ENCODE measurements around the gene TRIM26.

The TRIM26 gene

GRCh38 chr6:30207619-30208295, 5.4 kb downstream of the TRIM26 start:
- DNase-seq = no peak

- no peak for DNase-seq
Measured at GRCh38 chr6:30206799-30207618, 6.2 kb downstream of the TRIM26 start.

DNA sequence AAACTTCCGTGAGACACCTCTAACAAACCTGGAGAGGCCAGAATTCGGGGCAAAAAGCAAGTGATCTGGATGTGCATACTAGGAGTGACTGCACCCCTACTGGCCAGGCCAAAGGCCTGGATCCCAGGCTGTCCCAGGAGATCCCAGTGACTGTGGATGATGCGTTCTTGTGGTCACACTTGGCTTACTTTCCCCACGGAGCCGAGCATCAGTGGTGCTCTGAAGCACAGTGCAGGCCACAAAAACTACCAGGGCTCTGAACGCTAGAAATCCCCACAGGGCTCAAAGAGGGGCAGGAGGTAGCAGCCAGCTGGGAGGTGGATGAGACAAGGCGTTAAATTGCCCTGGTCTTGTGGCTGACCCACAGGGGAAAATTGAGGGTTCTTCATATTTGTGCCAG, 7.1 kb downstream of the TRIM26 start:
- no peak for DNase-seq

GRCh38 chr6:30204116-30204515, 9.1 kb downstream of the TRIM26 start:
- no peak for DNase-seq

- no peak for DNase-seq
Measured at GRCh38 chr6:30202366-30202765, 10.8 kb downstream of the TRIM26 start.

- DNase-seq = no peak
Measured at GRCh38 chr6:30200551-30201281, 12.5 kb downstream of the TRIM26 start.

- DNase-seq = no peak
Measured at GRCh38 chr6:30198166-30199084, 14.8 kb downstream of the TRIM26 start.

DNA sequence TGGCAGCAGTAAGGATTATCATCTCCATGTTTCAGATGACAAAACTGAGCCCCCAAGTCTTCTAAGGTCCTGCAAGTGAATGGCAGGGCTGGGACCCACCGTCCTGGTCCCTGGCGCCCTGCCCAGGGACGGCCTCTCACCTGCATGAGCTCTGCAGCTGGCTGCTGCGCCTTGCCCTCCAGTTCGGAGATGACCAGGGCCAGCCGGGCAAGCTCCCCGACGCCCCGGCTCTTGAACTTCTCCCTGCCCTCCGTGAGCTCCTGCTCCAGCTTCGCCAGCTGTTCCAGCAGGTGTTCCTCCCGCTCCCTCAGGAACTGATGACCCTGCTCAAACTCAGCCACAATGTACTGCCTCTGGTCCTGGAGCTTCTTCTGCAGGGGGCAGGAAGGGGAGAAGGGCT, 16.8 kb downstream of the TRIM26 start:
- no peak for DNase-seq

DNA sequence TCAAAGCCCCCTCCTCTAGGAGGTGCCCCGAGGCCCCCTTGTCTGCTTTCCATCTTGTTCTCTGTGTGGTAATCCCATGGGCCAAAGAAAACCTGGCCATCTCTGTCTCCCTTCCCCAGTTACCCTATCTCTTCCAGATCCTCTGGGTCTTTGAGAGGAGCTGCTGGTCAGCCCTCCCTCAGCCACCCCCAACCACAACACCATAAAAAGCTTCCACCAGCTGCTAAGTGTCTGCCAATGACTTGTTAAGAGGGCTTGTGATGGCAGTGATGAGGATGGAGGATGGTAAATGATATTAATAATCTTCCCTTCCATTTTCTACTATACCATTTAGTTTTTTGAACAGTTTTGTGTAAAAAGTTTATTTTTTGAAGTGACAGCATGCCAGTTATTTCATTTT, 17.3 kb downstream of the TRIM26 start:
- DNase-seq = no peak

GRCh38 chr6:30194797-30195690, 18.2 kb downstream of the TRIM26 start:
- DNase-seq = no peak

GRCh38 chr6:30192076-30192475, 21.1 kb downstream of the TRIM26 start:
- no peak for DNase-seq

DNA sequence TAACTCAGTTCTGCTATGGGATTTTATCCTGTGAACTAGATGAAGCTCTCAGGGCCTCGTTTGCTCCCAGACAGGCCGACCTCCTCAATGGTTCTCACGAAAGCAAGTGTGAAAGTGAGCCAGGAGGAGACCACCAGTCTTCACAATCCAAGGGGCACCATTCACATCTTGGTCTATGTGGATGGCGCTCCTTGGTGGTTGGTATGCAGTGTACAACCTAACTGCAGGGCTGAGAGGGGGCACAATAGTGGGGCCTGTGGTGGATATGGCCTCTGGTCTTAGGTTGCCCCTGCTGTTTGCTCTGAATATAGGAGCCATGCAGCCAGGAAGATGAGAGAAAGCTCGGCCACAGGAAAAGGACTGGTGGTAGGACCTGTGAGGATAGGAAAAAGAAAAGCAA, 24.7 kb downstream of the TRIM26 start:
- DNase-seq = no peak

- DNase-seq = no peak
Measured at GRCh38 chr6:30185846-30186484, 27.2 kb downstream of the TRIM26 start.

DNA sequence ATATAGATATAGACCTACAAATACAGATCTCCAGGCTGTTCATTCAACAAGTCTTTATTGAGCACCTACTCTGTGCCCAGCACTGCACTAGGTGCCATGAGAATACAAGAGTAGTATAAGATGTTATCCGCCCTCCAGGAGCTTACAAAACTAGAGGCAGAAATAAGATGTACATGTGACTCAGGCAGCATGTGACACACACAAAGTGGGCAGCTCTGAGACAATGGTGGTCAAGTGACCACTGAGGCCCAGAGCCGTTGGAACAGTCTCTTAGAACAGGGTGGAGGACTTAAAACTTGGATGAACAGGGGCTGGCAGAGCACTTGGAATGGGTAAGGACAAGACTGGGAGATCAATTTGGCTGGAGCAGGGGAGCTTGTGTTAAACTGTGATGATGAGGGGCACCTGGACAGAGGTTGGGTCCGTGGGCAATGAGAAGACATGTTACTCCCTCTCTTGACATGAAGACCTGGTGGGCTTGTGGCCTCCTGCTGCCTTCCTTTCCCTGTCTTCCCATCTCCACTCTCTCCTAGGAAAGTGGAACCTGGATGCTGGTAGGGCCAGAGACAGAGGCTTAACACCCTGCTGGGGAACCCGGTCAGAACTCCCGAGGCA, 28.7 kb downstream of the TRIM26 start:
- no peak for DNase-seq

DNA sequence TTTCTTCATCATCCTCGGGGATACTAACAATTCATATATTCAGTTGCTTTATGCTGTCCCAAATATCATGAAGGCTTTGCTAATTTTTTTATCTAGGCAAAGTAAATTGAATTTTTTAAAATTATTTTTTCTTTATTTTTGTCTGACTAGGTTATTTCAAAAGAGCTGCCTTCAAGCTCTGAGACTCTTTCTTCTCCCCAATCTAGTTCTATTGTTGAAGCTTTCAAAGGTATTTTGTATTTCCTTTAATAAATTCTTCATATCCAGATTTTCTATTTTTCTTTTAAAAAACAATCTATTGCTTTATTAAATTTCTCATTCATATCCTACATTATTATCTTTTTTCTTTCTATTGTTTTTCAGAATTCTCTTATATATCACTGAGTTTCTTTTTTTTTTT, 33.1 kb downstream of the TRIM26 start:
- no peak for DNase-seq

GRCh38 chr6:30178837-30179236, 34.4 kb downstream of the TRIM26 start:
- no peak for DNase-seq

DNA sequence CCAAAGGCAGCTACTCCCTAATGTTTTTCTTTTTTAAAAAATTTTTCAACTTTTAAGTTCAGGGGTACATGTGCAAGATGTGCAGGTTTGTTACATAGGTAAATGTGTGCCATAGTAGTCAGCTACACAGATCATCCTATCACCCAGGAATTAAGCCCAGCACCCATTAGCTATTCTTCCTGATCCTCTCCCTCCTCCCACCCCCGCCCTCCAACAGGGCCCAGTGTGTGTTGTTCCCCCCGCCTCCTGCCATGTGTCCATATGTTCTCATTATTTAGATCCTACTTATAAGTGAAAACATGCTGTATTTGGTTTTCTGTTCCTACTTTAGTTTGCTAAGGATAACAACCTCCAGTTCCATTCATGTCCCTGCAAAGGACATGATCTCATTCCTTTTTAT, 37.4 kb downstream of the TRIM26 start:
- DNase-seq = no peak

DNA sequence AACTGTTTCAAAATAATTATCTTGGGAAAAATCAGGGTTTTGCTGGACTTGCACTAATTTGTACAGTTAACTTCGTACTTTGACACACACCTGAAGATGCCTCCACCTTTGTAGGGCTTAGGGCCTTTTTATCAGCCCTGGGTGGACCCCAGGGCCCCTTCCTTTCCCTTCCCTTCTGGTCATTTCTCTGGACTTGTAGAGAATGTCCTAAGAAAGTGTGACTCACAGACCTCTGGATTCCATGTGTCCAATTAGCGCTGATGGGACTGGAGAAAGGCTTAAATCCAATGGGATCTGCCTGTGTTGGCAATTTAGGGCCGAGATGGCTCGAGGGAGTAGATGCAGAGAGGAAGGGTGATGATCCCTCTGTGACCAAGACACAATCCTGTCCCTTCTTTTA, 40.5 kb downstream of the TRIM26 start:
- no peak for DNase-seq

GRCh38 chr6:30171677-30172471, 41.3 kb downstream of the TRIM26 start:
- DNase-seq = peak; percentile 34

Data from activated T-cell treated with anti-CD3 and anti-CD28 coated beads, Interleukin-2, amount 50 U/mL, for 1 hour (primary cell).